GM12891 (cell line): ENCODE data around the gene NECTIN1.

Experiments
- DNase-seq: peaks from one replicate; pipeline ENCODE4 v3.0.0; 2011; ENCODE audit warnings: low spot score; ENCODE audit not compliant: insufficient read length
- FAIRE-seq: peaks from 2 replicates; lab custom pipeline; 2011; peaks lifted over from hg19 to GRCh38; lab: Jason Lieb, UNC
- PAX5 ChIP-seq: IDR thresholded peaks from 2 replicates; pipeline ENCODE4 v1.6.1; 2011; ENCODE audit warnings: low read length, moderate library complexity, mild to moderate bottlenecking; ENCODE audit not compliant: insufficient read depth, severe bottlenecking
- POLR2A ChIP-seq: IDR thresholded peaks from 2 replicates; pipeline ENCODE4 v1.6.1; 2011; ENCODE audit warnings: low read depth, low read length, control low read depth
- POLR2AphosphoS5 ChIP-seq: IDR thresholded peaks from 2 replicates; pipeline ENCODE4 v1.6.1; 2011; ENCODE audit warnings: low read depth, low read length, control low read depth
- POU2F2 ChIP-seq: IDR thresholded peaks from 2 replicates; pipeline ENCODE4 v1.6.1; 2011; ENCODE audit warnings: low read depth, mild to moderate bottlenecking, control low read depth, low read length, moderate library complexity
- SPI1 ChIP-seq: IDR thresholded peaks from 2 replicates; pipeline ENCODE4 v1.6.1; 2011; ENCODE audit warnings: low read depth, low read length, control low read depth
- TAF1 ChIP-seq: IDR thresholded peaks from 2 replicates; pipeline ENCODE4 v1.6.1; 2011; ENCODE audit warnings: low read depth, low read length, control low read depth

Gene NECTIN1

GRCh38 chr11:119694334-119694733, 34.7 kb downstream of the NECTIN1 start:
- FAIRE-seq (peak; percentile 73), DNase-seq (no peak)
- TF ChIP-seq POLR2A (no peak), SPI1 (no peak), POLR2AphosphoS5 (no peak), POU2F2 (no peak), TAF1 (no peak), PAX5 (no peak)

- DNase-seq (no peak), FAIRE-seq (no peak)
- TF ChIP-seq POLR2A (no peak), TAF1 (no peak), SPI1 (no peak), POLR2AphosphoS5 (no peak), PAX5 (no peak), POU2F2 (no peak)
Measured at GRCh38 chr11:119693253-119693815, 35.7 kb downstream of the NECTIN1 start.

GRCh38 chr11:119692540-119692820, 36.5 kb downstream of the NECTIN1 start:
- DNase-seq (no peak), FAIRE-seq (no peak)
- no peak for TF ChIP-seq PAX5
- TF ChIP-seq TAF1, result no peak
- no peak for TF ChIP-seq POU2F2
- TF ChIP-seq POLR2AphosphoS5, result no peak
- TF ChIP-seq POLR2A, result no peak
- no peak for TF ChIP-seq SPI1

- no peak for DNase-seq
- no peak for FAIRE-seq
- TF ChIP-seq POU2F2, result no peak
- no peak for TF ChIP-seq POLR2AphosphoS5
- no peak for TF ChIP-seq POLR2A
- no peak for TF ChIP-seq PAX5
- TF ChIP-seq SPI1, result no peak
- TF ChIP-seq TAF1, result no peak
Measured at GRCh38 chr11:119691701-119692539, 37.1 kb downstream of the NECTIN1 start.

GRCh38 chr11:119691020-119691666, 37.9 kb downstream of the NECTIN1 start:
- no peak for DNase-seq
- peak; percentile 82 for FAIRE-seq
- TF ChIP-seq TAF1 (no peak), POLR2AphosphoS5 (no peak), POLR2A (no peak)

GRCh38 chr11:119689302-119689701, 39.7 kb downstream of the NECTIN1 start:
- DNase-seq (no peak), FAIRE-seq (no peak)
- TF ChIP-seq POU2F2, result no peak
- no peak for TF ChIP-seq SPI1
- no peak for TF ChIP-seq TAF1
- TF ChIP-seq POLR2AphosphoS5, result no peak
- no peak for TF ChIP-seq PAX5
- TF ChIP-seq POLR2A, result no peak

- no peak for FAIRE-seq
- no peak for TF ChIP-seq TAF1
- TF ChIP-seq POLR2A, result no peak
- no peak for TF ChIP-seq POU2F2
- no peak for TF ChIP-seq POLR2AphosphoS5
- no peak for TF ChIP-seq PAX5
- TF ChIP-seq SPI1, result no peak
Measured at GRCh38 chr11:119688356-119688755, 40.6 kb downstream of the NECTIN1 start.

GRCh38 chr11:119687373-119688046, 41.5 kb downstream of the NECTIN1 start:
- DNase-seq, result no peak
- TF ChIP-seq SPI1 (no peak), POU2F2 (no peak), TAF1 (no peak), POLR2AphosphoS5 (no peak), POLR2A (no peak), PAX5 (no peak)
- no peak for FAIRE-seq

More at GRCh38 chr11:119688356-119688755, 40.6 kb downstream of the NECTIN1 start:
- DNase-seq, result no peak
